Left kidney (tissue), 1 donor: Measurements from ENCODE around the gene ARL14EPL. TPM values are rescaled to one million over a fixed set of nuclear protein-coding genes. Genes with fewer than 3 reads are reported as not detected.

Experiments used
- polyA plus RNA-seq: library from polyadenylated mRNA; unstranded; fragments of 120-200 nt; gene quantifications from one replicate; pipeline ENCODE4 v1.2.1, GENCODE V29; 2013; ENCODE audit not compliant: insufficient read length

Gene ARL14EPL
- polyA plus RNA-seq, 1 donor: not detected

Other genes with a start within 250 kb of the ARL14EPL start
- gene CDO1, start 215.8 kb upstream of the ARL14EPL start, polyA plus RNA-seq: 22.9 TPM
- 70.1 TPM for gene ATG12, start 190.9 kb upstream of the ARL14EPL start, polyA plus RNA-seq
- gene AP3S1, start 190.5 kb upstream of the ARL14EPL start, polyA plus RNA-seq: 127 TPM
- gene LVRN, start 70.0 kb upstream of the ARL14EPL start, polyA plus RNA-seq: 3.0 TPM
- gene COMMD10, start 52.6 kb downstream of the ARL14EPL start, polyA plus RNA-seq: 64.4 TPM